Cardiac muscle cell (in vitro differentiated cells and primary cell): ENCODE data around the gene RHOU. TPM values are rescaled to one million over a fixed set of nuclear protein-coding genes. Genes with fewer than 3 reads are reported as not detected.

Experiments
- DNase-seq, 2 donors: peaks; one replicate each; pipeline versions ENCODE4 v3.0.0 to v3.0.0-alpha.2; 2010 to 2017; ENCODE audit warnings: low read depth in 1 of 2, low spot score in 1 of 2
- H3K27ac ChIP-seq: fragments of 200-600 bp; sonication (generic); 2 replicates; pipeline ENCODE4 v1.5.1; 2016
- H3K27me3 ChIP-seq: fragments of 200-600 bp; sonication (generic); 2 replicates; pipeline ENCODE4 v1.6.0; 2016; ENCODE audit warnings: control low read depth
- H3K36me3 ChIP-seq: fragments of 200-600 bp; sonication (generic); 2 replicates; pipeline ENCODE4 v1.5.1; 2016; ENCODE audit warnings: control low read depth
- H3K4me1 ChIP-seq: fragments of 200-600 bp; sonication (generic); 2 replicates; pipeline ENCODE4 v1.8.1; 2017; ENCODE audit warnings: low read depth, mild to moderate bottlenecking, mixed run types
- H3K4me3 ChIP-seq: fragments of 200-600 bp; sonication (generic); 2 replicates; pipeline ENCODE4 v1.5.1; 2016; ENCODE audit warnings: mild to moderate bottlenecking
- H3K9me3 ChIP-seq: fragments of 200-600 bp; sonication (generic); 2 replicates; pipeline ENCODE4 v1.5.1; 2017; ENCODE audit warnings: low read depth, mild to moderate bottlenecking, control low read depth
- polyA plus RNA-seq: library from polyadenylated mRNA; unstranded; fragments of >200 nt; fragmentation: Nextera tagmentation; extraction: Ambion mirVana; gene quantifications from 2 replicates; pipeline ENCODE4 v1.2.1, GENCODE V29; 2016
- total RNA-seq: library from RNA; depleted of rRNA; stranded (reverse); fragments of >200 nt; gene quantifications from 2 replicates; pipeline ENCODE4 v1.2.3, GENCODE V29; 2016
- TF ChIP-seq, protein P1 (sequence below): IDR thresholded peaks from 2 replicates; pipeline ENCODE4 v1.5.1; 2012; ENCODE audit warnings: low read depth, mild to moderate bottlenecking, low read length

Gene RHOU
- total and polyA plus RNA-seq, 2 experiments from 2014 or later = 1.2 to 2.3 TPM

DNA sequence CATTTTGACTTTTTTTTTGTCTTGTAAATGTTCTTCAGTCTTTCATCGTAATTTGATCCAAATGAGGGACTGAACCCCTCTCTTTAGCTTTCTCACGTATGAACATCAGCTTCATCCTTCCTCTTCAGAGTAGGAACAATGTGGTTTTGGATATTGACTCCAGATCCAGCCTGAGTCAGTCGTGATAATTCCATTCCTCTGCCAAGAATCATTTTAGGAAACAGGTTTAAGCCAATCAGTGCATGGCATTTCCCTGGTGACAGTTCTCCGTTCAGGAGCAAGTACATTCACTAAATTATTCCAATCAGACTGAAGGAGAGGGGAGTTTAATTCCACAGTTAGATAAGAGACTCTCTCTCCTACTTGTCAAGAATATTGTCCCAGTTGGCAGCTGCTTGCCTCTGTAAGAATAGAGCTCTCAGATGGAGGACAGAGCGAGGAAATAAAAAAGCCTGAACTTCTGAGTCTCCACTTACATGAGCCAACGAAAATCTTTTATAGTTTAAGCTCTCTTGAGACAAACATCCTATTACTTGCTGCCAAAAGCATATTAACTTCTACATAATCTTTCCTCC is 18.6 kb downstream of the RHOU start:
- peaks cover 15% of the 10 kb centered on the region for H3K4me1 ChIP-seq
- TF ChIP-seq, protein P1, sequence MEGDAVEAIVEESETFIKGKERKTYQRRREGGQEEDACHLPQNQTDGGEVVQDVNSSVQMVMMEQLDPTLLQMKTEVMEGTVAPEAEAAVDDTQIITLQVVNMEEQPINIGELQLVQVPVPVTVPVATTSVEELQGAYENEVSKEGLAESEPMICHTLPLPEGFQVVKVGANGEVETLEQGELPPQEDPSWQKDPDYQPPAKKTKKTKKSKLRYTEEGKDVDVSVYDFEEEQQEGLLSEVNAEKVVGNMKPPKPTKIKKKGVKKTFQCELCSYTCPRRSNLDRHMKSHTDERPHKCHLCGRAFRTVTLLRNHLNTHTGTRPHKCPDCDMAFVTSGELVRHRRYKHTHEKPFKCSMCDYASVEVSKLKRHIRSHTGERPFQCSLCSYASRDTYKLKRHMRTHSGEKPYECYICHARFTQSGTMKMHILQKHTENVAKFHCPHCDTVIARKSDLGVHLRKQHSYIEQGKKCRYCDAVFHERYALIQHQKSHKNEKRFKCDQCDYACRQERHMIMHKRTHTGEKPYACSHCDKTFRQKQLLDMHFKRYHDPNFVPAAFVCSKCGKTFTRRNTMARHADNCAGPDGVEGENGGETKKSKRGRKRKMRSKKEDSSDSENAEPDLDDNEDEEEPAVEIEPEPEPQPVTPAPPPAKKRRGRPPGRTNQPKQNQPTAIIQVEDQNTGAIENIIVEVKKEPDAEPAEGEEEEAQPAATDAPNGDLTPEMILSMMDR = no peak
- no peak overlapping the region for H3K27ac ChIP-seq

DNA sequence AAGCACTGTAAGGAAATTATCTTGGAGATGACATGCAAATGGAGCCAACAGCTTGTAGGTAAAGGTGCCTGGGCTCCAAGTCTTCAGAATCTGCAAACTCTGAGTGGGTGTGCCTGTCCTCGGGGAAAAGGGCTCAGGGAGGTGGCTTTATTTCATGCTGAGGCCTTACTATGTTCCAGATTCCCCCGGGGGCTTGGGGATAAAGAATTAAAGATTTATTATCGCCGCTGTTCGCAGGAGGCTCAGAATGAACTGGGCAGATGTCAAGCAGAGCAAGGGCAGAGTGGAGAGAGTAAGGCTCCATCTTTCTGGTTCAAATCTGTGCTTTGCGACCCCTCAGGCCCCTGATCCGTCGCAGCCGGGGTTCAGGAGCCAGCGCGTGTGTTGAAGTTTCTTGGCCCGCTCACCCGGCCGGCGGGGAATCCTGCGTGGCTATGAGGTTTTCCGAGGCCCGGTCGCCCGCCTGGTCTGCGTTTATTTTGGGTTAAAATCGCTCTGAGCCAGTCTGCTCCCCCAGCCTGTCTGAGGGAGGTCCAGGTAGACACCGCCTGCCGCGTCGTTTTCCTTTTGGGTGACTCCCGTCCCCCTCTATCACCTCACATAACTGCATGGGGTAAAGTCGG is 19.5 kb downstream of the RHOU start:
- H3K4me3 ChIP-seq = no peak overlapping the region
- DNase-seq = no peak
- TF ChIP-seq, protein P1 = no peak
- H3K9me3 ChIP-seq = no peaks in the 10 kb centered on the region
- H3K27ac ChIP-seq = no peak overlapping the region
- H3K27me3 ChIP-seq = peaks cover 44% of the 10 kb centered on the region
- peaks cover 15% of the 10 kb centered on the region for H3K4me1 ChIP-seq
- no peaks in the 10 kb centered on the region for H3K36me3 ChIP-seq

More for the DNA sequence above, 18.6 kb downstream of the RHOU start:
- Histone ChIP-seq H3K36me3 (no peaks in the 10 kb centered on the region), H3K9me3 (no peaks in the 10 kb centered on the region), H3K4me3 (no peak overlapping the region), H3K27me3 (peaks cover 41% of the 10 kb centered on the region)
- peak in 1 of 2 donors; percentile 60 for DNase-seq

DNA sequence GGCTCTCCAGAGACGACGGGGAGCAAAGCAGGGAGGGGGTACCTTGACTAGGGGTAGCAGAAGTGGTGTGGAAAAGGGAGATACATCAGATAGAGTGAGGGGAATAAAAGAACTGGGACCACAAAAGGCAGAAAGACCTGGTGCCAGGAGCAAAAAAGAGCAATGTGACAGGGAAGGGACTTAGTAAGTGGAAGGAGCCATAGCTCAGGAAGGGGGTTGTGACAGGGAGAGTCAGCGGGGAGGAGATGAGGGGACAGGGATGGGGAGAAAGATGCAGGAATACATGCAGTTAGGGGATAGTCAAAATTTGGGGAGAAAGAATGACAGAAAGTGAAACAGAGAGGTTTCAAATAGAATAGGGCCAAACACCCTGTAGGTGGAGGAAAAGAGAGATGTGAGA is 20.5 kb downstream of the RHOU start:
- H3K36me3 ChIP-seq = no peaks in the 10 kb centered on the region
- DNase-seq = no peak
- H3K4me1 ChIP-seq = peaks cover 15% of the 10 kb centered on the region
- peaks cover 39% of the 10 kb centered on the region for H3K27me3 ChIP-seq
- H3K27ac ChIP-seq = no peak overlapping the region
- H3K4me3 ChIP-seq = no peak overlapping the region
- TF ChIP-seq, protein P1 = no peak
- H3K9me3 ChIP-seq = no peaks in the 10 kb centered on the region

DNA sequence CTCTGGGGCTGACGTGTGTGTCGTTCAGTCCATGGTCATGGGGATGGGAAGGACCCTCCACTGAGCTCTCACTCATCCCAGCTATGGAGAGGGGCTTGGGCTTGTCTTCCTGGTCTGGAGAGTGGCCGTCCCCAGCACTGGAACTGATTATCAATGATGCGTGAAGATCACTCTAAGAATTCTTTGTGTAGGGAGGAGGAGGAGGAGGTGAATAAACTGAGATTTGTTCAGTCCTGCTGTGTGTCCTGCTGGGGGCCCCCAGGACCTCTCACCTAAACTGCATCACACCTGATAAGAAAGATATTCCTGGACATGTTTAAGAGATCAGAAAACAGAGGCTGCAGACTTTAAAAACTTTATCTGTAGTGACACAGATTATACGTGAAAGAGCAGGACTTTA is 21.2 kb downstream of the RHOU start:
- Histone ChIP-seq H3K27ac (no peak overlapping the region), H3K4me1 (peaks cover 15% of the 10 kb centered on the region), H3K9me3 (no peaks in the 10 kb centered on the region), H3K27me3 (peaks cover 33% of the 10 kb centered on the region), H3K4me3 (no peak overlapping the region), H3K36me3 (no peaks in the 10 kb centered on the region)
- TF ChIP-seq, protein P1 = no peak
- no peak for DNase-seq

DNA sequence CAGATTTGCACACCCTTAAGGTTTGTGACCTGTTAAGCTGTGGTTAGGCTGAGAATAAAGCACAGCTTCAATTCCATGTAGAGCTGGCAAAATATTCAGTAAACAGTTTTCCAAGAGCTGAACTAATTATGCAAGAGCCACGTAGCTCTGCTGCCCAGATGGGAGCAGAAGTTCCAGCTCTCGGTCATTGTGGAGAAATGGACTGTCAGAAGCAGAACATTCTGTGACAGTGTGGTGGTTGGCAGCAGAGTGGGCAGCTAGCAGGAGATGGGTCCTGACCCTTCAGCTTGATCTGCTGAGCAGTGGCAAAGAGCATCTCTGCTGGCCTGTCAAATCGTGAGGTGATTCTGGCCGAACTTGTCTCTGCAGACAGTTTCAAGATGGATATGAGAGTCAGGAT is 23.2 kb downstream of the RHOU start:
- Histone ChIP-seq H3K36me3 (no peaks in the 10 kb centered on the region), H3K27me3 (peaks cover 28% of the 10 kb centered on the region), H3K9me3 (no peaks in the 10 kb centered on the region), H3K27ac (no peak overlapping the region), H3K4me1 (peaks cover 27% of the 10 kb centered on the region), H3K4me3 (no peak overlapping the region)
- DNase-seq = no peak
- TF ChIP-seq, protein P1 = no peak
